Measurements from ENCODE around the gene SLC26A9. TPM values are rescaled to one million over a fixed set of nuclear protein-coding genes. Genes with fewer than 3 reads are reported as not detected.

SLC26A9 gene
- total and polyA plus RNA-seq, 9 of the 15 experiments (the other 6 are each of a cell fraction or from before 2014, with no cell fraction given), result 0.03 TPM; not detected in 8

- Histone ChIP-seq H3K36me3 (ENCODE audit: control insufficient read depth, insufficient read depth, low read length) (no peaks in the 10 kb centered on the region), H3K27me3 (ENCODE audit: control insufficient read depth in 2 of 2, insufficient read depth in 2 of 2, low read length in 2 of 2) (peaks cover 42 to 81% of the 10 kb centered on the region in 2 experiments), H3K79me2 (ENCODE audit: control insufficient read depth, insufficient read depth, low read length) (no peaks in the 10 kb centered on the region), H3K4me1 (replicated peaks in 1 of 2; ENCODE audit: control insufficient read depth in 2 of 2, insufficient read depth in 2 of 2, low read length in 2 of 2) (peaks cover 4 to 15% of the 10 kb centered on the region in 2 experiments; a peak in 3 of 5 replicates), H3K4me3 (no peak overlapping the region), H3K9me3 (replicated peaks; ENCODE audit: control insufficient read depth, insufficient read depth, low read depth, low read length) (no peaks in the 10 kb centered on the region), H4K20me1 (replicated peaks; ENCODE audit: control insufficient read depth, insufficient read depth, low read length) (peaks cover 8% of the 10 kb centered on the region; the same call in 1 of the 2 replicates), H3K27ac (ENCODE audit: extremely low read depth, low read depth, low read length) (no peak overlapping the region), H3K4me2 (ENCODE audit: insufficient read depth, low read length) (no peak overlapping the region), H3K9me1 (ENCODE audit: control insufficient read depth, insufficient read depth, low read length) (peaks cover 2% of the 10 kb centered on the region), H2AFZ (ENCODE audit: low read depth, low read length) (no peak overlapping the region), H3K9ac (ENCODE audit: insufficient read depth in 1 of 2, low read depth in 2 of 2, low read length in 2 of 2) (no peak overlapping the region)
- no peak for ATAC-seq
- intact Hi-C loops (cut with micrococcal nuclease) (no loop called here), in situ Hi-C loops (cut with MboI) (no loop called here)
- no peak for TF ChIP-seq KDM1A (IDR thresholded peaks at IDR 0.05)
- no peak for TF ChIP-seq E2F1 (CRISPR knock-in tag; IDR thresholded peaks at IDR 0.05)
- no peak for TF ChIP-seq HMGXB4 (CRISPR knock-in tag; IDR thresholded peaks at IDR 0.05)
- TF ChIP-seq CEBPB (tag; IDR thresholded peaks at IDR 0.05), result no peak
- no peak for TF ChIP-seq TAF1 (IDR thresholded peaks at IDR 0.05; ENCODE audit: control insufficient read depth, extremely low read depth, insufficient read depth, low read length, severe bottlenecking)
- TF ChIP-seq E2F8 (IDR thresholded peaks at IDR 0.05; ENCODE audit: low read depth, partially characterized antibody), result no peak
- POLR2A ChIA-PET, result interaction anchor here (0.6 kb wide), 1 partner anchor 1023 kb away, joined by 3 read pairs; no protein-coding TSS in a partner anchor
- 0% methylated on average over 7 of the region's 7 CpGs for WGBS (ENCODE audit: insufficient coverage, low coverage, missing lambda C conversion rate)
- CTCF ChIA-PET (ENCODE audit: low intra/inter-chr PET ratio), result no interaction called here
- no peak for DNase-seq (ENCODE audit: extremely low read depth in 1 of 4, low spot score in 3 of 4)
- FAIRE-seq, result no peak
- BruUV-seq (replicated peaks), result no TSS peak
These were observed 8.5 kb downstream of the SLC26A9 start for GRCh38 chr1:205934788-205935187.
